Tibial nerve (tissue), 4 donors: ENCODE results near the gene TLX2. TPM values are rescaled to one million over a fixed set of nuclear protein-coding genes. Genes with fewer than 3 reads are reported as not detected.

ENCODE experiments used
- DNase-seq, 2 donors: peaks; one replicate each; pipeline ENCODE4 v3.0.0-alpha.2; 2019; ENCODE audit warnings: low spot score in 2 of 2
- H3K27ac ChIP-seq, 4 donors: fragments of 200-600 bp; sonication (generic) in 3 of 4; one replicate each; pipeline ENCODE4 v1.5.1; 2017 to 2019; ENCODE audit warnings: mild to moderate bottlenecking in 1 of 4
- H3K27me3 ChIP-seq, 2 donors: fragments of 200-600 bp; sonication (generic) in 1 of 2; one replicate each; pipeline versions ENCODE4 v1.5.1 to v1.6.0; 2017 to 2019
- H3K36me3 ChIP-seq, 3 donors: fragments of 200-600 bp; sonication (generic); one replicate each; pipeline ENCODE4 v1.5.1; 2018 to 2019
- H3K4me1 ChIP-seq, 4 donors: fragments of 200-600 bp; sonication (generic) in 3 of 4; one replicate each; pipeline ENCODE4 v1.5.1; 2017 to 2019
- H3K4me3 ChIP-seq, 4 donors: fragments of 200-600 bp; sonication (generic) in 3 of 4; one replicate each; pipeline ENCODE4 v1.5.1; 2017 to 2019; ENCODE audit warnings: mild to moderate bottlenecking in 1 of 4, moderate library complexity in 1 of 4
- H3K9me3 ChIP-seq, 4 donors: fragments of 200-600 bp; sonication (generic) in 3 of 4; one replicate each; pipeline ENCODE4 v1.5.1; 2017 to 2019
- EP300 ChIP-seq, 2 donors: sonication (generic); formaldehyde crosslinking; IDR thresholded peaks; one replicate each; pipeline ENCODE4 v1.6.1; 2017; ENCODE audit warnings: antibody characterized with exemption in 2 of 2, mild to moderate bottlenecking in 1 of 2
- POLR2A ChIP-seq, 2 donors: fragments of 450-650 bp; IDR thresholded peaks; one replicate each; pipeline ENCODE4 v1.6.1; 2017; ENCODE audit warnings: antibody characterized with exemption in 2 of 2, mild to moderate bottlenecking in 2 of 2, moderate library complexity in 2 of 2
- WGBS, 2 donors: methylation state at CpG; one replicate each; pipeline ENCODE4 v1.1.5; 2018; 5-methylcytosine and 5-hydroxymethylcytosine counted together
- total RNA-seq, 4 donors: library from RNA; depleted of rRNA; stranded (reverse); fragments of >200 nt; gene quantifications; one replicate each; pipeline ENCODE4 v1.1.0, GENCODE V29; 2016
- TF ChIP-seq, protein P1 (sequence below), 5 experiments: fragments of 200-600 bp in 3 of 5; fragments of 450-650 bp in 2 of 5; sonication (generic) in 3 of 5; IDR thresholded peaks; one replicate each; pipeline ENCODE4 v1.5.1; 2016 to 2019; ENCODE audit warnings: antibody characterized with exemption in 5 of 5, mild to moderate bottlenecking in 3 of 5, moderate library complexity in 2 of 5

TLX2 gene
- total RNA-seq, 4 donors from 2014 or later = not detected

DNA sequence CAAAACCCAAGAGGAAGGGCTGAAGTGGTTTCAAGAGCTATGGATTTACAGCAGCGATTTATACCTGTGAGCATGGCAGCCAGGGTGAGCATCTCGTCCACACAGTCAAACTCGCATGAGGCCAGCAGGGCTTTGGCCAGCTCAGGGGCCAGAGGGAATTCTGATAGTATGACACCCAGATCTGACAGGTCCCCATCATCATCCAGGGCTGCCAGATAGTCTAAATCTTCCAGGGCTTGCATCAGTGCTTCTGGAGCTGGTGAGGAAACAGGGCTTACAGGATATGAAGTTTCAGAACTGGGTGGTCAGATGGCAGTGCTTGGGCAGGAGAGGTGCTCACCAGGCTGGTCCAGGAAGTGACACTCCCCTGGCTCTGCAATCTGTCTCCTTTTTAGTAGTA lies 8.3 kb downstream of the TLX2 start:
- no peak overlapping the region for H3K27ac ChIP-seq
- TF ChIP-seq POLR2A (IDR thresholded peaks at IDR 0.05) (no peak), EP300 (IDR thresholded peaks at IDR 0.05) (no peak)
- TF ChIP-seq, protein P1, sequence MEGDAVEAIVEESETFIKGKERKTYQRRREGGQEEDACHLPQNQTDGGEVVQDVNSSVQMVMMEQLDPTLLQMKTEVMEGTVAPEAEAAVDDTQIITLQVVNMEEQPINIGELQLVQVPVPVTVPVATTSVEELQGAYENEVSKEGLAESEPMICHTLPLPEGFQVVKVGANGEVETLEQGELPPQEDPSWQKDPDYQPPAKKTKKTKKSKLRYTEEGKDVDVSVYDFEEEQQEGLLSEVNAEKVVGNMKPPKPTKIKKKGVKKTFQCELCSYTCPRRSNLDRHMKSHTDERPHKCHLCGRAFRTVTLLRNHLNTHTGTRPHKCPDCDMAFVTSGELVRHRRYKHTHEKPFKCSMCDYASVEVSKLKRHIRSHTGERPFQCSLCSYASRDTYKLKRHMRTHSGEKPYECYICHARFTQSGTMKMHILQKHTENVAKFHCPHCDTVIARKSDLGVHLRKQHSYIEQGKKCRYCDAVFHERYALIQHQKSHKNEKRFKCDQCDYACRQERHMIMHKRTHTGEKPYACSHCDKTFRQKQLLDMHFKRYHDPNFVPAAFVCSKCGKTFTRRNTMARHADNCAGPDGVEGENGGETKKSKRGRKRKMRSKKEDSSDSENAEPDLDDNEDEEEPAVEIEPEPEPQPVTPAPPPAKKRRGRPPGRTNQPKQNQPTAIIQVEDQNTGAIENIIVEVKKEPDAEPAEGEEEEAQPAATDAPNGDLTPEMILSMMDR (IDR thresholded peaks at IDR 0.05) = no peak
- H3K36me3 ChIP-seq = peaks cover 0 to 31% (median 12%) of the 10 kb centered on the region in 3 donors
- H3K4me1 ChIP-seq = peaks cover 0 to under 1% (median 0%) of the 10 kb centered on the region in 4 donors
- no peaks in the 10 kb centered on the region for H3K9me3 ChIP-seq
- DNase-seq = no peak
- H3K4me3 ChIP-seq = no peak overlapping the region
- H3K27me3 ChIP-seq = peaks cover 0 to 37% of the 10 kb centered on the region in 2 donors
- 79 to 80% methylated on average over 3 of the region's 3 CpGs for WGBS, 2 donors

DNA sequence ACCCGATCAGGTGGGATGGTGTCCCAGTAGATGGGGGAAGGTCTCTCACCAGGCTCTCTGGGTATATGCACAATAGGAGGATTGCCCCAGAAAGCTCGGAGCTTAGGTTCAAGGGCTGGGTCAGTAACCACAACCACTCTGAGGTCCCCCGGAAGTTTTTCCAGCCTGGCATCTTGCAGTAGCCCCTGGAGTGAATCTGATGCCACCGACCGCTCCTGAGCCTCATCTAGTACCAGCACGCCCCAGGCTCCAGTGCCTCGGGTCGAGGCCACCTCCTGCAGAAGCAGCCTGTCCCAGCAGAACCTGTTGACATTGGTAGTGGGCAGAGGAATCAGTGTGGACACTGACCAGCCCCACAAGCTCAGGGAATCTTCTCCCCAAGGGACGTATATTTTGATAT lies 9.8 kb downstream of the TLX2 start:
- DNase-seq = no peak
- peaks cover 0 to 15% (median 10%) of the 10 kb centered on the region in 4 donors for H3K4me1 ChIP-seq
- peaks cover 0 to 42% (median 12%) of the 10 kb centered on the region in 3 donors for H3K36me3 ChIP-seq
- H3K27ac ChIP-seq = no peak overlapping the region
- 81 to 83% methylated on average over 9 of the region's 9 CpGs for WGBS, 2 donors
- no peak overlapping the region for H3K4me3 ChIP-seq
- no peak for TF ChIP-seq POLR2A (IDR thresholded peaks at IDR 0.05)
- TF ChIP-seq, protein P1 (IDR thresholded peaks at IDR 0.05) = no peak
- no peak for TF ChIP-seq EP300 (IDR thresholded peaks at IDR 0.05)
- peaks cover 0 to 22% of the 10 kb centered on the region in 2 donors for H3K27me3 ChIP-seq
- H3K9me3 ChIP-seq = no peaks in the 10 kb centered on the region

DNA sequence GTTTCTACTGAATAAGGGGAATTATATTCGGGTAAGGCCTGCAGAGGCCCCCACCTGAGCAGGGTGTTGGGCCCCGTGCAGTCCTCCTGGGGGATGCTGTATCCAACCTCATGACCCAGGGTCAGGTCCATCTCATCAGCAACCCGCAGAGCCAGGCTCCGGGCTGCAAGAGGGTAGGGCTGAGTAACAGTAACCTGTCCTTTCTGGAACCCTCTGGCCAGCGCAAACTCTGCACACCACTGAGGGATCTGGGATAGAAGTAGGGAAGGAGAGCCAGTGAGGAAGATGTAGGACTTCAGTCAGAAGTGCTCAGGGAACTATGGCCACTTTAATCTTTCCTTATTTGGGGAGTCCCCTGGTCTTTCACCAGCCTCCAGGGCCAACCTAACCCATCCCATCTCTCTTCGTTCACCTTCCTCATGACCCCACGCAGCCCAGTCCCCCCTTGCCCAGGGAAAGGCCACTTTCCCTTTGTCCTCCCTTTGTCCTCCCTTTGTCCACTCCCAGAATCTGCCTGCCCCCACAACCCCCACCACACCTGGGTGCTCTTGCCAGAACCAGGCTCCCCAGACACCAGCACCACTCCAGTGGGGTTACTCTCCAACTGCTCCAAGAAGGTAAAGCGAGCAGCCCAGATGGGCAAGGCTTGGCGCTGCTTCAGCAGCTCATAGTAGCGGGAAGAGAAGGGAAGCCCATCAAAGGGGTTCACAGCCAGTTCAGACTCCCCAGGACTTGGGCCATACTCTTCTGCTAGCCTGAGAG lies 10.9 kb downstream of the TLX2 start:
- TF ChIP-seq POLR2A (IDR thresholded peaks at IDR 0.05) = no peak
- no peak for TF ChIP-seq EP300 (IDR thresholded peaks at IDR 0.05)
- TF ChIP-seq, protein P1 (IDR thresholded peaks at IDR 0.05) = no peak
- H3K36me3 ChIP-seq = peaks cover 0 to 42% (median 12%) of the 10 kb centered on the region in 3 donors
- 86 to 90% methylated on average over 10 of the region's 10 CpGs for WGBS, 2 donors
- H3K4me3 ChIP-seq = no peak overlapping the region
- no peaks in the 10 kb centered on the region for H3K9me3 ChIP-seq
- no peak for DNase-seq
- peaks cover 0 to 11% of the 10 kb centered on the region in 2 donors for H3K27me3 ChIP-seq
- H3K4me1 ChIP-seq = peaks cover 0 to 17% (median 10%) of the 10 kb centered on the region in 4 donors
- no peak overlapping the region for H3K27ac ChIP-seq

DNA sequence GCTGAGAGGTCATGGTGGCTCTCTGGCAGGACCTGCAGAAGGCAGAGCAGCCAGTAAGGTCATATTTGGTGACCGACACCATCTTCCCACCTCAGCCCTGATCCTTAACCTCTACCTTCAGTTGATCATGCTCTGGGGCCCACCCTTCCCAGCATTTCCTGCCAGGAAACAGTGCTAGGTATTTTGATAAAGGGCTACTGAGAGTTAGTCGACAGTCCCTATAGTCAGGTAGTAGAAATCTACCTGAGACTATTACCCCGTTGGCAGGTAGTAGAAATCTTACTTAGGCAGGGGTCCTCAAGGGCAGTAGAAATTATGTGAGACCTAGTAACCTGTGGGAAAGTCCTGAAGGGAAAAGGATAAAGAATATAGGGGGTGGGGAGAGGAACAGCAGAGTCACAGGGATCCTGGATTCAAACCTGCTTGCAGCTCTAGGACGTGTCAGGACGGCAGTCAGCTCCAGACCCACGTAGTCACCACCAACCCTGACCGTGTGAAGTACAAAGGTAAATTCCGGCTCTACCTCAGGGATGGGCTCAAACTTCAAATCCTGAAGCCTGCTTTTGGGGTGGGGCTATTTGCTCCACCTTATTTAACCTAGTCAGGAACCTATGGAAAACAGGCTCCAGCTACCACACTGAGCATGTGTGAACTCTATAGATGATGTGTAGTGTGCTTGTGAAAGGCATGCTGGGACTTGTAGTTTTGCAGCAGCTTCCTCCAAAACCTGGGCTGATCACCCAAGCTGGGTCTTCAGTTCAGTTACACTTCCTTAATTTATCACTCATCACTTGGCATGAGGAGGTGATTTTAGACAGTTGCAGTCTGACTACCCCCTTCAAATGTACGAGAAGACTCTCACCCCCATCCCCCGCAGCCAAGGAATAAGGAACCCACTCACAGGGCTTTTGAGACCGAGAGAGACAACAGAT lies 11.7 kb downstream of the TLX2 start, which contains the start of gene DQX1:
DQX1 (minus strand) TSS at position 515 of the 932 bp plus-strand sequence; CDS start at position 13, 502 bp downstream.
- Histone ChIP-seq H3K27me3 (peaks cover 0 to 2% of the 10 kb centered on the region in 2 donors), H3K4me1 (peaks cover 0 to 22% (median 14%) of the 10 kb centered on the region in 4 donors), H3K9me3 (no peaks in the 10 kb centered on the region), H3K27ac (no peak within 1 kb of the TSS), H3K4me3 (no peak within 1 kb of the TSS), H3K36me3 (peaks cover 0 to 42% (median 12%) of the 10 kb centered on the region in 3 donors)
- DNase-seq = no peak
- TF ChIP-seq EP300 (IDR thresholded peaks at IDR 0.05) (no peak), POLR2A (IDR thresholded peaks at IDR 0.05) (no peak)
- TF ChIP-seq, protein P1 (IDR thresholded peaks at IDR 0.05) = no peak
- 83 to 87% methylated on average over 11 of the region's 11 CpGs for WGBS, 2 donors
